ENCODE results near the gene DYNC2H1. TPM values are rescaled to one million over a fixed set of nuclear protein-coding genes. Genes with fewer than 3 reads are reported as not detected.
A peak's percentile ranks its signal among the peaks of the same experiment; 100 is the strongest.

The DYNC2H1 gene
- 1 to 10 TPM; 4.5 to 6.0 TPM for polyA plus RNA-seq

DNA sequence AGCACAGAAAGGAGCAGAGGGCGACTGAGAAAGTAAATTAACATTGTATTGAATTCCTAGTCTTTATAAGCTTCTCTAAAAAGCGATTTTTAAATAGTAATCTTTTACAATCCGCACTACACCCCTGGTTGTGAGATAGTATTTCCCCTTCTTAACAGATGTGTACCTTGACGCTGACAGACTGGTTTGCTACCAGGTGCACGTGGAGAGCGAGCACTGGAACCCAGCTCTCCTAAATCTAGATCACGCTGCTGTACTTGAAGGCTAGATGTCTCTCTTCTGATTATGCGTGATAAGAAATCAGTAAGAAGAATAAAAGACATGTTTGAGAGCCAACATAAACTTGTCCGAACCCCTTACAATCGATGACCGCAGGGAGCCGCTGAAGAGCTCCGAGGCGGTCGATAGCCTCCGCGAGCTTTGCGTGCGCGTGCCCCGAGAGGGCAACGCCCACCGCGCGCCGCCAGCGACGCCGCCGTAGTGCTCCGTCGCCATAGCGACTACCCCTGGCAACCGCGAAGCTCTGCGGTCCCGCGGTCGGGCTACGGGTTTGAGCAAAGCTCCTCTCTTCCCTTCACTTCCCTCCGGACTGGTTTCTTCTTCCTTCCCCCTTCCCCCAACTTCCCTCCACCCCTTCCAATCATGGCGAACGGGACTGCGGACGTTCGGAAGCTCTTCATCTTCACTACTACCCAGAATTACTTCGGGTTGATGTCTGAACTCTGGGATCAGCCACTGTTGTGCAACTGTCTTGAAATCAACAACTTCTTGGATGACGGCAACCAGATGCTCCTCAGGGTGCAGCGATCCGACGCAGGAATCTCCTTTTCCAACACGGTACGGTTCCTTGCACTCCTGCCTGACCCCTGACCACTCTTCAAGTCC lies at the start of gene DYNC2H1:
DYNC2H1 (plus strand) TSS at position 494 of the 885 bp plus-strand sequence; CDS start at position 643, 149 bp downstream.
- Histone ChIP-seq H3K27ac (ENCODE audit: low read depth in 2 of 2, low read length in 1 of 2) (peak within 1 kb of the TSS; percentile 52 to 81), H3K4me1 (ENCODE audit: control insufficient read depth in 2 of 2, insufficient read depth in 2 of 2, low read length in 1 of 2) (no peaks in the 10 kb centered on the region), H3K27me3 (ENCODE audit: control insufficient read depth in 1 of 2, insufficient read depth in 2 of 2, low read length in 2 of 2) (peaks cover 0 to 2% of the 10 kb centered on the region in 2 donors), H3K9me3 (ENCODE audit: control insufficient read depth in 2 of 2, insufficient read depth in 1 of 2, low read depth in 1 of 2, low read length in 1 of 2) (no peaks in the 10 kb centered on the region), H3K36me3 (ENCODE audit: control insufficient read depth in 2 of 2, insufficient read depth in 2 of 2, low read length in 1 of 2) (no peaks in the 10 kb centered on the region), H3K4me3 (ENCODE audit: low read depth in 1 of 2, low read length in 2 of 2) (peak within 1 kb of the TSS; percentile 63 to 83)
- 1% methylated on average over 53 of the region's 53 CpGs for WGBS, 2 donors

GRCh38 chr11:103061656-103062055 lies 47.6 kb upstream of the DYNC2H1 start:
- H3K9me3 ChIP-seq (ENCODE audit: control insufficient read depth in 2 of 2, insufficient read depth in 1 of 2, low read depth in 1 of 2, low read length in 1 of 2): no peaks in the 10 kb centered on the region
- H3K36me3 ChIP-seq (ENCODE audit: control insufficient read depth in 2 of 2, insufficient read depth in 2 of 2, low read length in 1 of 2): no peaks in the 10 kb centered on the region
- no peak overlapping the region for H3K4me3 ChIP-seq (ENCODE audit: low read depth in 1 of 2, low read length in 2 of 2)
- 87 to 95% methylated on average over 1 of the region's 1 CpG for WGBS, 2 donors
- no peak overlapping the region for H3K27ac ChIP-seq (ENCODE audit: low read depth in 2 of 2, low read length in 1 of 2)
- no peaks in the 10 kb centered on the region for H3K27me3 ChIP-seq (ENCODE audit: control insufficient read depth in 1 of 2, insufficient read depth in 2 of 2, low read length in 2 of 2)
- no peaks in the 10 kb centered on the region for H3K4me1 ChIP-seq (ENCODE audit: control insufficient read depth in 2 of 2, insufficient read depth in 2 of 2, low read length in 1 of 2)

- Histone ChIP-seq H3K9me3 (ENCODE audit: control insufficient read depth in 2 of 2, insufficient read depth in 1 of 2, low read depth in 1 of 2, low read length in 1 of 2) (no peaks in the 10 kb centered on the region), H3K36me3 (ENCODE audit: control insufficient read depth in 2 of 2, insufficient read depth in 2 of 2, low read length in 1 of 2) (no peaks in the 10 kb centered on the region), H3K27me3 (ENCODE audit: control insufficient read depth in 1 of 2, insufficient read depth in 2 of 2, low read length in 2 of 2) (no peaks in the 10 kb centered on the region), H3K4me3 (ENCODE audit: low read depth in 1 of 2, low read length in 2 of 2) (no peak overlapping the region), H3K4me1 (ENCODE audit: control insufficient read depth in 2 of 2, insufficient read depth in 2 of 2, low read length in 1 of 2) (no peaks in the 10 kb centered on the region), H3K27ac (ENCODE audit: low read depth in 2 of 2, low read length in 1 of 2) (no peak overlapping the region)
- 86% methylated on average over 1 of the region's 1 CpG for WGBS, 2 donors
Observed at GRCh38 chr11:103067118-103067517, 42.1 kb upstream of the DYNC2H1 start.

DNA sequence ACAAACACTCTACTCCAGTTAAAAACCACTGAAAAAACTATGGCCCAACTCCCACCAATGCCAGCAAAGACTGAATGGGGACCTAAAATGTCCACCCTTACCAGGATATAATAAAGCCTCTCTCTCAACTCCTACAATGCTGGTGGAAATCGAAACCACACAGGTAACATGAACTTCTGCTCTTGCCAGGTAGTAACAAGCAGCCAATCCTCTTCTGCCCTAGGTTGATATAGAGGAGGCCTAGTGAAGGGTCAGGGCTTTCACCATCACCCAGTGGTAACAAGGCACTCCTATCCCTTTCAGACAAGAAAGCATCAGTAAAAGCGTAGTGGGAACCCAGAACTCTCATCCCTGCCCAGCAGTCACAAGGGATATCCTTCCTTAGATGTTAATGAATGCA lies 39.9 kb upstream of the DYNC2H1 start:
- H3K27ac ChIP-seq (ENCODE audit: low read depth in 2 of 2, low read length in 1 of 2): no peak overlapping the region
- H3K4me1 ChIP-seq (ENCODE audit: control insufficient read depth in 2 of 2, insufficient read depth in 2 of 2, low read length in 1 of 2): no peaks in the 10 kb centered on the region
- 89 to 96% methylated on average over 2 of the region's 2 CpGs for WGBS, 2 donors
- H3K4me3 ChIP-seq (ENCODE audit: low read depth in 1 of 2, low read length in 2 of 2): no peak overlapping the region
- H3K27me3 ChIP-seq (ENCODE audit: control insufficient read depth in 1 of 2, insufficient read depth in 2 of 2, low read length in 2 of 2): no peaks in the 10 kb centered on the region
- H3K36me3 ChIP-seq (ENCODE audit: control insufficient read depth in 2 of 2, insufficient read depth in 2 of 2, low read length in 1 of 2): peaks cover 0 to 3% of the 10 kb centered on the region in 2 donors
- H3K9me3 ChIP-seq (ENCODE audit: control insufficient read depth in 2 of 2, insufficient read depth in 1 of 2, low read depth in 1 of 2, low read length in 1 of 2): no peaks in the 10 kb centered on the region

DNA sequence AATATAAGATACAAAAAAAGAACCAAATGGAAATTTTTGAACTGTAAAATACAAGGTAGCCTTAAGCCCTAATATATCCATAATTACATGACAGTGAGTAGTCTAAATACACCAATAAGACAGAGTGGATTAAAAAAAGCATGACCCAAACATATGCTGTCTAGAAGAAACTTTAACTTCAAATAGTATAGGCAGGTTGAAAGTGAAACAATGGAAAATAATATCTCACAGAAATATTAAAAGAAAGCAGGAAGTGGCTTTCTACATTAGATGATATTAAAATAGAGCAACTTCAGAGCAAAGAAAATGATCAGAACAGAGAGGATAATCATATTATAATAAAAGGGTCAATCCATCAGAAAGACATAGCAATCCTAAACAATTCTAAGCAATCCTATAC lies 39.1 kb upstream of the DYNC2H1 start:
- H3K36me3 ChIP-seq (ENCODE audit: control insufficient read depth in 2 of 2, insufficient read depth in 2 of 2, low read length in 1 of 2): peaks cover 0 to 3% of the 10 kb centered on the region in 2 donors

GRCh38 chr11:103071008-103071407 lies 38.2 kb upstream of the DYNC2H1 start:
- H3K27ac ChIP-seq (ENCODE audit: low read depth in 2 of 2, low read length in 1 of 2): no peak overlapping the region
- H3K9me3 ChIP-seq (ENCODE audit: control insufficient read depth in 2 of 2, insufficient read depth in 1 of 2, low read depth in 1 of 2, low read length in 1 of 2): no peaks in the 10 kb centered on the region
- no peak overlapping the region for H3K4me3 ChIP-seq (ENCODE audit: low read depth in 1 of 2, low read length in 2 of 2)
- H3K4me1 ChIP-seq (ENCODE audit: control insufficient read depth in 2 of 2, insufficient read depth in 2 of 2, low read length in 1 of 2): no peaks in the 10 kb centered on the region
- peaks cover 0 to 3% of the 10 kb centered on the region in 2 donors for H3K36me3 ChIP-seq (ENCODE audit: control insufficient read depth in 2 of 2, insufficient read depth in 2 of 2, low read length in 1 of 2)
- no peaks in the 10 kb centered on the region for H3K27me3 ChIP-seq (ENCODE audit: control insufficient read depth in 1 of 2, insufficient read depth in 2 of 2, low read length in 2 of 2)

More for the DNA sequence above, 39.1 kb upstream of the DYNC2H1 start:
- Histone ChIP-seq H3K4me1 (ENCODE audit: control insufficient read depth in 2 of 2, insufficient read depth in 2 of 2, low read length in 1 of 2) (no peaks in the 10 kb centered on the region), H3K27ac (ENCODE audit: low read depth in 2 of 2, low read length in 1 of 2) (no peak overlapping the region), H3K4me3 (ENCODE audit: low read depth in 1 of 2, low read length in 2 of 2) (no peak overlapping the region), H3K27me3 (ENCODE audit: control insufficient read depth in 1 of 2, insufficient read depth in 2 of 2, low read length in 2 of 2) (no peaks in the 10 kb centered on the region), H3K9me3 (ENCODE audit: control insufficient read depth in 2 of 2, insufficient read depth in 1 of 2, low read depth in 1 of 2, low read length in 1 of 2) (no peaks in the 10 kb centered on the region)

- 88 to 90% methylated on average over 3 of the region's 3 CpGs for WGBS, 2 donors
- no peaks in the 10 kb centered on the region for H3K27me3 ChIP-seq (ENCODE audit: control insufficient read depth in 1 of 2, insufficient read depth in 2 of 2, low read length in 2 of 2)
- H3K27ac ChIP-seq (ENCODE audit: low read depth in 2 of 2, low read length in 1 of 2): no peak overlapping the region
- H3K9me3 ChIP-seq (ENCODE audit: control insufficient read depth in 2 of 2, insufficient read depth in 1 of 2, low read depth in 1 of 2, low read length in 1 of 2): no peaks in the 10 kb centered on the region
- no peak overlapping the region for H3K4me3 ChIP-seq (ENCODE audit: low read depth in 1 of 2, low read length in 2 of 2)
- peaks cover 4 to 9% of the 10 kb centered on the region in 2 donors for H3K36me3 ChIP-seq (ENCODE audit: control insufficient read depth in 2 of 2, insufficient read depth in 2 of 2, low read length in 1 of 2)
- H3K4me1 ChIP-seq (ENCODE audit: control insufficient read depth in 2 of 2, insufficient read depth in 2 of 2, low read length in 1 of 2): no peaks in the 10 kb centered on the region
Observed at GRCh38 chr11:103076361-103076760, 32.9 kb upstream of the DYNC2H1 start.

DNA sequence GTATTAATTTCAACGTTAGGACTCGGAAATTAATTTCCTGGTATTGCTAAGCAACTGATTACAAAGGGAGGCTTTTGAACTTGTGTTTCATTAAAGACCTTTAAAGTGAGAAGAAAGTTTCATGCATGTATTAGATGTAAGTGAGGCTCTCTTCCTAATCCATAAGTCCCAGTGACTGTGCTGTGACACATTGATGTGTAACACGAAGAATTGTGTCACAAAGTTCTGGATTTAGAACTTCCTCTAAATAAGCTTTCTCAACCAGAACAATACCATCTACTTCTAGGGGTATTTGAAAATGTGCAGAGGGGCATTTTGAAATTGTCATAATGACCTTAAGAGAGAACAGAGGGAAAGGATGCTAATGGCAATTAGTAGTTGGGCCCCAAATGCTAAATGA lies 31.7 kb upstream of the DYNC2H1 start:
- no peak overlapping the region for H3K27ac ChIP-seq (ENCODE audit: low read depth in 2 of 2, low read length in 1 of 2)
- no peaks in the 10 kb centered on the region for H3K4me1 ChIP-seq (ENCODE audit: control insufficient read depth in 2 of 2, insufficient read depth in 2 of 2, low read length in 1 of 2)
- WGBS, 2 donors: 80 to 88% methylated on average over 3 of the region's 3 CpGs
- H3K27me3 ChIP-seq (ENCODE audit: control insufficient read depth in 1 of 2, insufficient read depth in 2 of 2, low read length in 2 of 2): no peaks in the 10 kb centered on the region
- H3K36me3 ChIP-seq (ENCODE audit: control insufficient read depth in 2 of 2, insufficient read depth in 2 of 2, low read length in 1 of 2): peaks cover 4 to 9% of the 10 kb centered on the region in 2 donors
- no peak overlapping the region for H3K4me3 ChIP-seq (ENCODE audit: low read depth in 1 of 2, low read length in 2 of 2)
- no peaks in the 10 kb centered on the region for H3K9me3 ChIP-seq (ENCODE audit: control insufficient read depth in 2 of 2, insufficient read depth in 1 of 2, low read depth in 1 of 2, low read length in 1 of 2)

DNA sequence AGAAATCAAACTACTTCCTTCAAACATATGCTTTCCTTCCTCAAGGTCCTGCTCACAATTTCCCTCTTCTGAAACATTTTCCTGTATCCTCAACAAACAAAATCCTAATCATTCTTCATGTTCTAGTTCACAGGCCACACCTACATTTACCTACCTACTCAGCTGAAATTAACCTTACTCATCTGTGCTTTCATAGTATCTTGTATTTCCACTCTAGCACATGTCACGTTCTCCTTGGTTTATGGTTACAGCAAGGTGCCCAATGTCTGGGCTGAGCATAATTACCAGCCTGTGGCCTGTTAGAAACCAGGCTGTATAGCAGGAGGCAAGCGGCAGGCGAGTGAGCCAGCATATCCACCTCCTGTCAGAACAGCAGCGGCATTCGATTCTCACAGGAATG lies 30.5 kb upstream of the DYNC2H1 start:
- H3K27ac ChIP-seq (ENCODE audit: low read depth in 2 of 2, low read length in 1 of 2): peak overlapping the region; percentile 27 to 33
- peaks cover 4 to 8% of the 10 kb centered on the region in 2 donors for H3K36me3 ChIP-seq (ENCODE audit: control insufficient read depth in 2 of 2, insufficient read depth in 2 of 2, low read length in 1 of 2)
- no peaks in the 10 kb centered on the region for H3K27me3 ChIP-seq (ENCODE audit: control insufficient read depth in 1 of 2, insufficient read depth in 2 of 2, low read length in 2 of 2)
- no peaks in the 10 kb centered on the region for H3K4me1 ChIP-seq (ENCODE audit: control insufficient read depth in 2 of 2, insufficient read depth in 2 of 2, low read length in 1 of 2)
- H3K9me3 ChIP-seq (ENCODE audit: control insufficient read depth in 2 of 2, insufficient read depth in 1 of 2, low read depth in 1 of 2, low read length in 1 of 2): no peaks in the 10 kb centered on the region
- WGBS, 2 donors: 91 to 93% methylated on average over 5 of the region's 5 CpGs
- H3K4me3 ChIP-seq (ENCODE audit: low read depth in 1 of 2, low read length in 2 of 2): no peak overlapping the region

DNA sequence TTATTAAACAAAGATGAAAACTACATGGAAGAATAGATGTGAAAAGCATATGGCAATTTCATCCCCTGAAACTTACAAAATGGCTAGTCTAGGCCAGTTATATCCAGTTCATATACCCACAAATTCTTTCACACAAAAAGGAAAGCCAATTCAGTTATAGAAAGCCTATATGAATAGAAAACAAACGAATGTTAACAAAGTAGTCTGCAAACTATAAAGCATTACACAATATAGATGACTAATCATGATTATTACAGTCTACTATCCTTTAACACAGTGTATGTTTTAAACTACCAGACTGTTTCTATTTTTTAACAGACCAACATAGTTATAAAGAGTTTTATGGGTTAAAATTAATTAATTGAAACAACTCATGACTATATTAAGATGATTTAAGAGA lies 29.4 kb upstream of the DYNC2H1 start:
- no peaks in the 10 kb centered on the region for H3K27me3 ChIP-seq (ENCODE audit: control insufficient read depth in 1 of 2, insufficient read depth in 2 of 2, low read length in 2 of 2)
- H3K9me3 ChIP-seq (ENCODE audit: control insufficient read depth in 2 of 2, insufficient read depth in 1 of 2, low read depth in 1 of 2, low read length in 1 of 2): no peaks in the 10 kb centered on the region
- peaks cover 4 to 6% of the 10 kb centered on the region in 2 donors for H3K36me3 ChIP-seq (ENCODE audit: control insufficient read depth in 2 of 2, insufficient read depth in 2 of 2, low read length in 1 of 2)
- H3K4me1 ChIP-seq (ENCODE audit: control insufficient read depth in 2 of 2, insufficient read depth in 2 of 2, low read length in 1 of 2): no peaks in the 10 kb centered on the region
- 40 to 68% methylated on average over 1 of the region's 1 CpG for WGBS, 2 donors
- H3K4me3 ChIP-seq (ENCODE audit: low read depth in 1 of 2, low read length in 2 of 2): no peak overlapping the region
- H3K27ac ChIP-seq (ENCODE audit: low read depth in 2 of 2, low read length in 1 of 2): no peak overlapping the region
